Erythroblast (primary cell): Measurements from ENCODE around the gene CABP1.

Source experiments
- GATA1 ChIP-seq: IDR thresholded peaks from 2 replicates; pipeline ENCODE4 v1.6.1; 2011; ENCODE audit warnings: low read depth, mild to moderate bottlenecking, control low read depth, low read length, moderate library complexity
- POLR2A ChIP-seq: IDR thresholded peaks from 2 replicates; pipeline ENCODE4 v1.6.1; 2011; ENCODE audit warnings: mild to moderate bottlenecking, low read length

DNA sequence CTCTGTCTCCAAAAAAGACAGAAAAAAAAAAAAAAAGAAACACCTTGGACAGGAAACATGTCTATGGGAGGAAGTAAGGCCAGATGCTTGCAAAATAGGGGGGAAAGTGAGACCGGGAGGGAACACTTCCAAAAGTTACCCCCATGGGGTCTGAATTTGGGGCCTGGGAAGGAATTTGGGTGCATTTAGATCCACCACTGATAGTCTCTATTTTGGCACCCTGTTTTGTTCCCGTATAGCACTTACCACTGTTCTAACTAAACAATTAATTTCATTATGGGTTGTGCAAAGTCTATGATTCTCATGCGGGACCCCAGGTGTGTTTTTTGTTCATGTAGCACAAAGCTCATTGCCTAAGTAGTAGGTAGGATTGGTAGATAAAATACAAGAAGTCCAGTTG is 45.1 kb downstream of the CABP1 start:
- no peak for TF ChIP-seq POLR2A
- TF ChIP-seq GATA1 = no peak
